ENCODE results near the gene LRSAM1.

GRCh38 chr9:127549218-127549617 is 97.9 kb downstream of the LRSAM1 start:
- TF ChIP-seq CTCF (conservative IDR thresholded peaks at IDR 0.05; ENCODE audit: low read length): no peak
- no peak for TF ChIP-seq EZH2phosphoT487 (IDR thresholded peaks at IDR 0.05; ENCODE audit: borderline replicate concordance, low read depth, low read length)
